SK-N-MC (cell line): ENCODE results near the gene UBAC2.
"Not testable (repeated sequence)": the region's sequence is repeated elsewhere in the genome, so short reads cannot be mapped to it uniquely, and the experiment has no call there.

Source experiments
- DNase-seq: peaks from one replicate; pipeline ENCODE4 v3.0.0-alpha.2; 2011; ENCODE audit warnings: low read depth, low spot score
- H3K27ac ChIP-seq: fragments of 200-600 bp; sonication (generic); 2 replicates; pipeline ENCODE4 v1.5.1; 2016; ENCODE audit warnings: mixed run types
- H3K36me3 ChIP-seq: fragments of 200-600 bp; sonication (generic); 2 replicates; pipeline ENCODE4 v1.6.1; 2017; ENCODE audit warnings: antibody characterized with exemption, low read length, mixed read lengths; ENCODE audit not compliant: insufficient read depth
- H3K4me3 ChIP-seq: fragments of 200-600 bp; sonication (generic); 2 replicates; pipeline ENCODE4 v1.5.1; 2016
- H3K9ac ChIP-seq: fragments of 200-600 bp; sonication (generic); 2 replicates; pipeline ENCODE4 v1.8.0; 2017; ENCODE audit warnings: mixed run types, mixed read lengths; ENCODE audit not compliant: insufficient read length
- H3K9me3 ChIP-seq: fragments of 200-600 bp; sonication (generic); 2 replicates; pipeline ENCODE4 v1.6.1; 2017; ENCODE audit warnings: low read depth, mild to moderate bottlenecking, antibody characterized with exemption, low read length, moderate library complexity, mixed read lengths
- EZH2 ChIP-seq: fragments of 200-600 bp; sonication (generic); IDR thresholded peaks from one replicate; pipeline ENCODE4 v1.6.1; 2017; ENCODE audit warnings: antibody characterized with exemption
- FOXP2 ChIP-seq: optimal IDR thresholded peaks from 2 replicates; pipeline ENCODE3; 2011; ENCODE audit warnings: mild to moderate bottlenecking, moderate library complexity; ENCODE audit not compliant: insufficient read depth; ENCODE audit errors: extremely low read length, control extremely low read depth
- POLR2AphosphoS5 ChIP-seq: IDR thresholded peaks from 2 replicates; pipeline ENCODE4 v1.6.1; 2012; ENCODE audit warnings: mild to moderate bottlenecking, low read depth, low read length, borderline replicate concordance

Gene UBAC2

DNA sequence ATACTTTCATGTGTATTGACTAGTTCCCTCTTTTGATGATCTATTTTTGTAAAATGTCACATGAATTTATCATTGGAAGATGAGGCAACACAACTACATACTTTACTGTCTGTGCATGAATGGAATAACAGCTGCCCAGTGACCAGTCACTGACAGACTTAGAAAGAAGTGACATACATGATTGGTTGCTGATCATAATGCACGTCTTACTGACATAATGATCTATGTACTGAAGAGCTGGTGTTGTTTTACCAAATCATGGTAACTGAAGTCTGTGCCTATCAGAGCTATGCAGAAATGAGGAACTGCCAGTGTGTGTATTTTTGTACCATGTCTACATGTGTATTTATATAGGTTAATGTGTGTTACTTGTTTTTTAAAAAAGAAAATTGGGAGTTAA lies 31.1 kb downstream of the UBAC2 start:
- Histone ChIP-seq H3K36me3 (no peaks in the 10 kb centered on the region), H3K27ac (no peak overlapping the region), H3K9me3 (no peaks in the 10 kb centered on the region), H3K4me3 (no peak overlapping the region), H3K9ac (no peak overlapping the region)
- TF ChIP-seq POLR2AphosphoS5 (no peak), FOXP2 (no peak), EZH2 (no peak)
- DNase-seq = no peak

DNA sequence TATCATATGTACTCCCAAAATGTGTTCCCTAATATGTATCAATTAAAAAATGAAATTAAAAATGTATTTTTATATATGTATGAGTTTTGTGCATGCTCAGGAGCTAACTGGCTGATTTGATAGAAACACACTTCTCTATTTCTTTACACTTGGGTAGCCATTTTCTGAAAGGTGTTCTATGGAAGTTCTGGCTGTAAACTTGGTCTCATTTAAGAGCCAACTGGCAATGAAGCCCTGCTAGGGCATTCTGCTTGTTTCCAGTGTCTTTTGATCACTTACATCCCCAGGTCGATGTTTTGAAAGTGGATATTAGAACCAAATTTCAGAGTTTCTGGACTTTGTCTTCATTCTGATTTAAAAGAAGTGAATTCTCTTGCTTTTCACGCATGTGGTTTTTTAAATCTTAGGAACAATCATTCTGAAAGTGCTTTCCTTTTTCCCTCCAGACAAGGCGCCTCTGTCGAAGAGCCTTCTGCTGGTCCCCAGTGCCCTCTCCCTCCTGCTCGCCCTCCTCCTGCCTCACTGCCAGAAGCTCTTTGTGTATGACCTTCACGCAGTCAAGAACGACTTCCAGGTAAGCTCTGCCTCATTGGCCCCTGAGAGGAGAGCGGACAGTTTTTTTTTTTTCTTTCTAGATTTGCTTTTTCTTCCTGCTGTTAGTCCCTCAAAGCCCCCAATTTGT lies 37.5 kb downstream of the UBAC2 start:
- peaks cover 16% of the 10 kb centered on the region for H3K36me3 ChIP-seq
- peak overlapping the region; percentile 45; the same call in 1 of the 2 replicates for H3K27ac ChIP-seq
- no peak overlapping the region for H3K9ac ChIP-seq
- TF ChIP-seq POLR2AphosphoS5 (no peak), EZH2 (no peak), FOXP2 (no peak)
- DNase-seq = no peak
- H3K9me3 ChIP-seq = no peaks in the 10 kb centered on the region
- no peak overlapping the region for H3K4me3 ChIP-seq

DNA sequence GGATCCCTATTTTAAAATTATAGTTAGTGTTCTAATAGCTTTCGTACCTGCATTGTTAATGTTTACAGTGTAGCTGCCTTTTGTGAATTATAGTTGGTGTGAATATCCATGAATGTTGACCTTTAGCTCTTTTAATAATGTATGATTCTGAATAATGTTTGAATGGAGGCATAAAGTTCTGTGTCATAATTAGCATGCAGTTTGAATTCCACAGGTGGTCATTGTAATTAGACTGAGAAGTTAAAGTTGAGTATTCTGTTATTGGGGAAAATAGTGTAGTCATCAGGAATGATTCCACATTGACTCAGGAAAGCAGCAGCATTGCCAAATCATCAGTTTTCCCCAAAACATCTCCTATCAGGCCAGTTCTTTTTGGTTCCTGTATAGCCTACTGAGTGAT lies 45.4 kb downstream of the UBAC2 start:
- no peak for DNase-seq

DNA sequence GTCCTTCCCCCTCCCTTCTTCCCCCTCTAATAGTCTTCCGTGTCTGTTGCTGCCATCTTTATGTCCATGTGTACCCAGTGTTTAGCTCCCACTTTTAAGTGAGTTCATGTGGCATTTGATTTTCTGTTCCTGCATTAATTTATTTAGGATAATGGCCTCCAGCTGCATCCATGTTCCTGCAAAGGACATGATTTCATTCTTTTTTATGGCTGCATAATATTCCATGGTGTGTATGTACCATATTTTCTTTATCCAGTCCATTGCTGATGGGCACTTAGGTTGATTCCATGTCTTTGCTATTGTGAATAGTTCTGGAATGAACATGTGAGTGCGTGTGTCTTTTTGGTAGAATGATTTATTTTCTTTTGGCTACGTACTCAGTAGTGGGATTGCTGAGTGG lies 48.5 kb downstream of the UBAC2 start:
- H3K9me3 ChIP-seq = not testable (repeated sequence)
- H3K36me3 ChIP-seq = peaks cover 11% of the 10 kb centered on the region

More for the DNA sequence above, 45.4 kb downstream of the UBAC2 start:
- Histone ChIP-seq H3K36me3 (peaks cover 7% of the 10 kb centered on the region; the same call in 1 of the 2 replicates), H3K27ac (no peak overlapping the region), H3K9me3 (no peaks in the 10 kb centered on the region), H3K4me3 (no peak overlapping the region), H3K9ac (no peak overlapping the region)
- TF ChIP-seq EZH2 = no peak
- TF ChIP-seq POLR2AphosphoS5 = no peak
- no peak for TF ChIP-seq FOXP2

DNA sequence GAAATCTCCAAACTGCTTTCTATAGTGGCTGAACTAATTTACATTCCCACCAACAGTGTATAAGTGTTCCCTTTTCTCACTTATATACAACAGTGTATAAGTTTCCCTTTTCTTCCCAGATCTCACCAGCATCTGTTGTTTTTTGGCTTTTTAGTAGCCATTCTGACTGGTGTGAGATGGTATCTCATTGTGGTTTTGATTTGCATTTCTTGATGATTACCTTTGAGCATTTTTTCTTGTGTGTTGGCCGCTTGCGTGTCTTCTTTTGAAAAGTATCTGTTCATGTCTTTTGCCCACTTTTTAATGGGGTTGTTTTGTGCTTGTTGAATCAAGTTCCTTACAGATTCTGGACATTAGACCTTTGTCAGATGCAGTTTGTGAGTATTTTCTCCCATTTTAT lies 49.0 kb downstream of the UBAC2 start:
- not testable (repeated sequence) for H3K9me3 ChIP-seq, DNase-seq, H3K9ac ChIP-seq, H3K4me3 ChIP-seq, H3K27ac ChIP-seq
- peaks cover 11% of the 10 kb centered on the region for H3K36me3 ChIP-seq

More for the DNA sequence above, 48.5 kb downstream of the UBAC2 start:
- not testable (repeated sequence) for H3K9ac ChIP-seq, DNase-seq, H3K4me3 ChIP-seq, H3K27ac ChIP-seq

DNA sequence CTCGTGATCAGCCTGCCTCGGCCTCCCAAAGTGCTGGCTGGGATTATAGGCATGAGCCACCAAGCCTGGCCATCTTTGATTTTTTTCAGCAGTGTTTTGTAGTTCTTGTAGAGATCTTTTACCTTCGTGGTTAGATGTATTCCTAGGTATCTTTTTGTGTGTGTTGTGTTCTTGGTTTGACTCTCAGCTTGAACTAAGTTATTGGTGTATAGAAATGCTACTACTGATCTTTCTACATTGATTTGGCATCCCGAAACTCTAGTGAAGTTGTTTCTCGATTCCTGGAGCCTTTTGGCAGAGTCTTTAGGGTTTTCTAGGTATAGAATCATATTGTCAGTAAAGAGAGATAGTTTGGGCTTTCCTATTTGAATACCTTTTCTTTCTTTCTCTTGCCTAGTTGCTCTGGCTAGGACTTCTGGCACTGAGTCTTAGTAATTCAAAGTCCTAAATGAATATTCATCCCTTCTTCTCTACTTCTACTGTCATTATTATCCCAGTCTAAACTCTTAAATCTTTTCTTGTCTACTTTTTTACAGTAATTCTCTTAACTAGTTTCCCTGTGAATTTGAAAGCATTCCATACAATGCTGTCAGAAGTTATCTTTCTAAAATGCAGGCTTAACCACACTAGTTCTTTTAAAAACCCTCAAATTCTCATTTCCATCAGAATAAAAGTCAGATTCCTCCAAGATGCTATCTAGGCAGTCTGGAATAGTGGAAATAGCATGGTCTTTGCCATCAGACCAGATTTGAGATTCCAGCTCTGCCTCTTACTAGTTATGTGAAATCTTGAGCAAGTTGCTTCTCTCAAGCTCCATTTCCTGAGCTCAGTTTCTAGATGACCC lies 50.5 kb downstream of the UBAC2 start:
- no peaks in the 10 kb centered on the region for H3K9me3 ChIP-seq
- no peak overlapping the region for H3K9ac ChIP-seq
- DNase-seq = no peak
- peaks cover 18% of the 10 kb centered on the region for H3K36me3 ChIP-seq
- TF ChIP-seq EZH2 (no peak), FOXP2 (no peak), POLR2AphosphoS5 (no peak)
- H3K27ac ChIP-seq = no peak overlapping the region
- no peak overlapping the region for H3K4me3 ChIP-seq

DNA sequence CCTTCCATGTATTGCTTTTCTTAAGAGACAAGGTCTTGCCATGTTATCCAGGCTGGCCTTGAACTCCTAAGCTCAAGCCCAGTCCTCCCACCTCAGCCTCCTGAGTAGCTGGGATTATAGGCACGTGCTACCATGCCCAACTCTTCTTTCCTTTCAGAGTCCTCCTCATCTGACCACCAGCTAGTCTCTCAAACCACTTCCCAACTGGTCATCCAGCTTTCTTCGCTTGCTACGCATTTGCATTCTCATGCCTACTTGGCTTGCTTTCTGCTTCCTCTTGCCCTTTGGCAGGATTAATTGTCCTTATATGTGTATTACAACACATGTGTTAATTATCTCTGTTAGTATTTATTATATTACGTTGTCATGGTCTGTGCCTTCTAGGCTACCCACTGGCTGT lies 51.3 kb downstream of the UBAC2 start:
- no peak overlapping the region for H3K4me3 ChIP-seq
- DNase-seq = no peak
- H3K9ac ChIP-seq = no peak overlapping the region
- TF ChIP-seq POLR2AphosphoS5 = no peak
- no peak for TF ChIP-seq EZH2
- no peaks in the 10 kb centered on the region for H3K9me3 ChIP-seq
- peaks cover 18% of the 10 kb centered on the region for H3K36me3 ChIP-seq
- H3K27ac ChIP-seq = no peak overlapping the region

DNA sequence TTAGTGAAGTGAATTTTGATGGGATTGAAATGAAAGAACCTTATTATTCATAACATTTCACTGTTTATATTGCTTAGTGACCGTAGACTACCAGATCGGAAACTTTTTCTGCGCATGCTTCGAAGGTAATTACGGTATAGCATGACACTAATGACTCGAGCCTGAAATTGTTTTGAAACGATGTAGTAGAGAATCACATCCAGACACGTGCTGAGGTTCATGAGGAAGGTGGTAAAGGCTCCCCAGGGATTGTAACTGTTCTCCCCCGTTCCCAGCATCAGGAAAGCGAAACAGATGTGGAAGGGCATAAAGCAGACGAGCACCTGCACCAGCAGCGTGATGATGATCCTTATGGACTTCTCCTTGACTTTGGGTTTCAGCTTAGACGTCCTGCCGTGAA lies 54.2 kb downstream of the UBAC2 start:
- Histone ChIP-seq H3K9me3 (no peaks in the 10 kb centered on the region), H3K9ac (no peak overlapping the region), H3K4me3 (no peak overlapping the region), H3K36me3 (peaks cover 11% of the 10 kb centered on the region), H3K27ac (no peak overlapping the region)
- DNase-seq = no peak
- TF ChIP-seq EZH2 (no peak), POLR2AphosphoS5 (no peak), FOXP2 (no peak)

DNA sequence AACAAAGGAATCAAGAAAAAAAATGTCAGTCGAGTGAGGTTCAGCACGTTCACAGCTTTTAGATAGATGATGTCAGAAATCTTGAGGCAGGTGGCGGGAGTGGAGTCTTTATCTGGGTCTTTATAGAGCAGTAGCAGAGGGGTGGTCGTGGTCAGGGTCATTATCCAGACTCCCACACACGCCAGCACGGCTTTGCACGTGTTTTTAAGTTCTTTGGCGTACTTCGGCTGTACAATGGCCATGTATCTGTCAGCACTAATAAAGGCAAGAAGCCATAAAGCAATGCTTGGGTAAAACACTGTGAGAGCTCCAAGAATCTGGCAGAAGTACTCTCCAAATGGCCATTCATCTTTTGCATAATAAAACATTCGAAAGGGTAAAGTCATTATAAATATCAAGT lies 54.6 kb downstream of the UBAC2 start:
- H3K4me3 ChIP-seq = no peak overlapping the region
- H3K9me3 ChIP-seq = no peaks in the 10 kb centered on the region
- H3K27ac ChIP-seq = no peak overlapping the region

More for the DNA sequence above, 54.6 kb downstream of the UBAC2 start:
- Histone ChIP-seq H3K9ac (no peak overlapping the region), H3K36me3 (peaks cover 11% of the 10 kb centered on the region)
- no peak for DNase-seq
- TF ChIP-seq POLR2AphosphoS5 = no peak
- TF ChIP-seq EZH2 = no peak
- no peak for TF ChIP-seq FOXP2
